Liver (tissue), 9 donors: ENCODE measurements around the gene DERL2. TPM values are rescaled to one million over a fixed set of nuclear protein-coding genes. Genes with fewer than 3 reads are reported as not detected.

Experiments
- DNase-seq: peaks from one replicate; pipeline ENCODE4 v3.0.0-alpha.2; 2017; ENCODE audit warnings: low spot score
- H3K27ac ChIP-seq, 2 donors: one replicate each; pipeline ENCODE4 v1.7.0; 2013; ENCODE audit warnings: inconsistent platforms in 2 of 2, low read length in 2 of 2, control low read depth in 1 of 2, low read depth in 1 of 2, mild to moderate bottlenecking in 1 of 2
- H3K27me3 ChIP-seq, 4 donors: one replicate each; pipeline versions ENCODE4 v1.6.1 to v1.7.0; 2013; ENCODE audit warnings: low read length in 3 of 4, inconsistent platforms in 1 of 4, mild to moderate bottlenecking in 1 of 4, moderate library complexity in 1 of 4; ENCODE audit not compliant: control insufficient read depth in 4 of 4, insufficient read depth in 4 of 4
- H3K36me3 ChIP-seq, 4 donors: one replicate each; pipeline versions ENCODE4 v1.6.1 to v1.7.0; 2013; ENCODE audit warnings: low read length in 3 of 4, mild to moderate bottlenecking in 3 of 4, low read depth in 1 of 4, moderate library complexity in 1 of 4; ENCODE audit not compliant: control insufficient read depth in 4 of 4, insufficient read depth in 3 of 4
- H3K4me1 ChIP-seq, 4 donors: one replicate each; pipeline versions ENCODE4 v1.6.1 to v1.7.0; 2013; ENCODE audit warnings: low read length in 3 of 4, mild to moderate bottlenecking in 3 of 4, moderate library complexity in 1 of 4; ENCODE audit not compliant: control insufficient read depth in 4 of 4, insufficient read depth in 4 of 4
- H3K4me3 ChIP-seq, 3 donors: one replicate each; pipeline versions ENCODE4 v1.6.1 to v1.7.0; 2013; ENCODE audit warnings: low read length in 3 of 3, control low read depth in 1 of 3, low read depth in 1 of 3, mild to moderate bottlenecking in 1 of 3
- H3K9ac ChIP-seq, 2 donors: one replicate each; pipeline ENCODE4 v1.7.0; 2013; ENCODE audit warnings: low read length in 2 of 2, mild to moderate bottlenecking in 2 of 2, moderate library complexity in 2 of 2, control low read depth in 1 of 2, low read depth in 1 of 2
- H3K9me3 ChIP-seq, 4 donors: one replicate each; pipeline versions ENCODE4 v1.6.1 to v1.7.0; 2013; ENCODE audit warnings: low read length in 3 of 4; ENCODE audit not compliant: control insufficient read depth in 4 of 4
- EGR1 ChIP-seq, 2 donors: IDR thresholded peaks; 2 replicates each; pipeline ENCODE4 v1.6.1; 2016 to 2018; ENCODE audit warnings: antibody characterized with exemption in 2 of 2, low read depth in 2 of 2
- FOXA1 ChIP-seq: IDR thresholded peaks from 2 replicates; pipeline ENCODE4 v1.6.1; 2016; ENCODE audit warnings: antibody characterized with exemption
- FOXA2 ChIP-seq: IDR thresholded peaks from 2 replicates; pipeline ENCODE4 v1.6.1; 2016; ENCODE audit warnings: antibody characterized with exemption
- GABPA ChIP-seq, 2 donors: IDR thresholded peaks in 1 of 2; conservative IDR thresholded peaks in 1 of 2; 2 replicates each; pipeline ENCODE4 v1.6.1; 2016; ENCODE audit warnings: antibody characterized with exemption in 2 of 2, mild to moderate bottlenecking in 1 of 2, moderate library complexity in 1 of 2
- HNF4A ChIP-seq, 2 donors: conservative IDR thresholded peaks; 2 replicates each; pipeline ENCODE4 v1.6.1; 2016; ENCODE audit warnings: antibody characterized with exemption in 2 of 2, mild to moderate bottlenecking in 2 of 2
- HNF4G ChIP-seq: IDR thresholded peaks from 2 replicates; pipeline ENCODE4 v1.6.1; 2016; ENCODE audit warnings: antibody characterized with exemption
- JUND ChIP-seq, 2 donors: IDR thresholded peaks; 2 replicates each; pipeline ENCODE4 v1.6.1; 2016; ENCODE audit warnings: antibody characterized with exemption in 2 of 2
- NR2F2 ChIP-seq: IDR thresholded peaks from 2 replicates; pipeline ENCODE4 v1.6.1; 2016; ENCODE audit warnings: antibody characterized with exemption
- RAD21 ChIP-seq, 2 donors: IDR thresholded peaks; 2 replicates each; pipeline ENCODE4 v1.6.1; 2016; ENCODE audit warnings: antibody characterized with exemption in 2 of 2, mild to moderate bottlenecking in 2 of 2
- RXRA ChIP-seq, 2 donors: IDR thresholded peaks; 2 replicates each; pipeline ENCODE4 v1.6.1; 2017 to 2018; ENCODE audit warnings: antibody characterized with exemption in 2 of 2, mild to moderate bottlenecking in 1 of 2
- SP1 ChIP-seq: IDR thresholded peaks from 2 replicates; pipeline ENCODE4 v1.6.1; 2018; ENCODE audit warnings: antibody characterized with exemption, mild to moderate bottlenecking
- TAF1 ChIP-seq: conservative IDR thresholded peaks from 2 replicates; pipeline ENCODE4 v1.6.1; 2016; ENCODE audit warnings: antibody characterized with exemption, mild to moderate bottlenecking
- YY1 ChIP-seq: IDR thresholded peaks from 2 replicates; pipeline ENCODE4 v1.6.1; 2016; ENCODE audit warnings: antibody characterized with exemption, mild to moderate bottlenecking
- WGBS: extraction: QIAGEN DNeasy Blood & Tissue Kit; methylation state at CpG from one replicate; pipeline ENCODE4 v1.1.7; 2013; 5-methylcytosine and 5-hydroxymethylcytosine counted together
- polyA plus RNA-seq, 2 donors: library from polyadenylated mRNA; stranded (reverse) in 1 of 2; unstranded in 1 of 2; fragments of 200-250 nt in 1 of 2; fragments of >200 nt in 1 of 2; fragmentation: Nextera tagmentation in 1 of 2; extraction: Ambion mirVana in 1 of 2; gene quantifications; one replicate each; pipeline versions ENCODE4 v1.2.1 to v1.2.3, GENCODE V29; 2013 to 2015
- total RNA-seq, 2 donors: library from RNA; depleted of rRNA; stranded (reverse); fragments of >200 nt; gene quantifications; one replicate each; pipeline ENCODE4 v1.2.3, GENCODE V29; 2014
- TF ChIP-seq, protein P1 (sequence below): IDR thresholded peaks from 2 replicates; pipeline ENCODE4 v1.6.1; 2016; ENCODE audit warnings: antibody characterized with exemption
- TF ChIP-seq, protein P2 (sequence below): IDR thresholded peaks from 2 replicates; pipeline ENCODE4 v1.6.1; 2016; ENCODE audit warnings: antibody characterized with exemption
- TF ChIP-seq, protein P3 (sequence below): IDR thresholded peaks from 2 replicates; pipeline ENCODE4 v1.6.1; 2016; ENCODE audit warnings: antibody characterized with exemption, mild to moderate bottlenecking
- TF ChIP-seq, protein P4 (sequence below): IDR thresholded peaks from 2 replicates; pipeline ENCODE4 v1.6.1; 2016; ENCODE audit warnings: antibody characterized with exemption
- TF ChIP-seq, protein P5 (sequence below): fragments of 150-350 bp; IDR thresholded peaks from 2 replicates; pipeline ENCODE4 v1.5.1; 2017; ENCODE audit warnings: improper control_type of control experiment, low read depth, low read length; ENCODE audit not compliant: missing input control
- donor health status: healthy.
- donor health status: healthy.
- donor health status: healthy.
- donor health status: healthy.
- donor health status: healthy.

DERL2 gene
- total and polyA plus RNA-seq, 4 donors: 35.8 to 75.3 (median 45.9) TPM

DNA sequence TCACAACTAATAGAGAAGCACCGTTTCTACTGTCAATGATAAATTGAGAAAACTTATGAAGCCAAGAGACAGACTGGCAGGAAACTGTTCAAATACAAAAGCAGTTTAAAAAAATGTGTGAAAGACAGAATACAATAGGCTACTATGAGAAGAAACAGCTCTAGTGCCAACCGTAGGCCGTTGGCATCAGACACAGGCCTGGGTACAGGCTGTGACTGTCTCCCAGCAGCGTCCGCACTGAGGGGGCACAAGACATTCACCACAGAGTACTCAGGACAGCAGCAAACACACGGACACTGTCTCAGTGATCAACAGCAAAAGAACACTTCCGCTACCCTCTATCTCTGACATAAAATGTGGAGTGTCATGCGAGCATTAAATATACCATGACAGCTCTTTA is 39.2 kb downstream of the DERL2 start:
- Histone ChIP-seq H3K27ac (no peak overlapping the region), H3K4me3 (no peak overlapping the region), H3K36me3 (peaks cover 10 to 70% (median 45%) of the 10 kb centered on the region in 4 donors), H3K4me1 (no peaks in the 10 kb centered on the region), H3K9me3 (no peaks in the 10 kb centered on the region), H3K9ac (no peak overlapping the region), H3K27me3 (no peaks in the 10 kb centered on the region)
- TF ChIP-seq HNF4G (no peak), TAF1 (no peak), GABPA (IDR thresholded peaks at IDR 0.05 in 1 of 2, conservative IDR thresholded peaks at IDR 0.05 in 1 of 2) (no peak), SP1 (no peak), EGR1 (IDR thresholded peaks at IDR 0.05; ENCODE audit: low read depth in 2 of 2) (no peak), HNF4A (conservative IDR thresholded peaks at IDR 0.05) (no peak), RXRA (IDR thresholded peaks at IDR 0.05) (no peak), RAD21 (IDR thresholded peaks at IDR 0.05) (no peak), FOXA2 (no peak), YY1 (no peak), NR2F2 (no peak), JUND (IDR thresholded peaks at IDR 0.05) (no peak), FOXA1 (no peak)
- TF ChIP-seq, protein P1, sequence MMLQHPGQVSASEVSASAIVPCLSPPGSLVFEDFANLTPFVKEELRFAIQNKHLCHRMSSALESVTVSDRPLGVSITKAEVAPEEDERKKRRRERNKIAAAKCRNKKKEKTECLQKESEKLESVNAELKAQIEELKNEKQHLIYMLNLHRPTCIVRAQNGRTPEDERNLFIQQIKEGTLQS: no peak
- TF ChIP-seq, protein P2, sequence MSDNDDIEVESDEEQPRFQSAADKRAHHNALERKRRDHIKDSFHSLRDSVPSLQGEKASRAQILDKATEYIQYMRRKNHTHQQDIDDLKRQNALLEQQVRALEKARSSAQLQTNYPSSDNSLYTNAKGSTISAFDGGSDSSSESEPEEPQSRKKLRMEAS: no peak
- TF ChIP-seq, protein P3, sequence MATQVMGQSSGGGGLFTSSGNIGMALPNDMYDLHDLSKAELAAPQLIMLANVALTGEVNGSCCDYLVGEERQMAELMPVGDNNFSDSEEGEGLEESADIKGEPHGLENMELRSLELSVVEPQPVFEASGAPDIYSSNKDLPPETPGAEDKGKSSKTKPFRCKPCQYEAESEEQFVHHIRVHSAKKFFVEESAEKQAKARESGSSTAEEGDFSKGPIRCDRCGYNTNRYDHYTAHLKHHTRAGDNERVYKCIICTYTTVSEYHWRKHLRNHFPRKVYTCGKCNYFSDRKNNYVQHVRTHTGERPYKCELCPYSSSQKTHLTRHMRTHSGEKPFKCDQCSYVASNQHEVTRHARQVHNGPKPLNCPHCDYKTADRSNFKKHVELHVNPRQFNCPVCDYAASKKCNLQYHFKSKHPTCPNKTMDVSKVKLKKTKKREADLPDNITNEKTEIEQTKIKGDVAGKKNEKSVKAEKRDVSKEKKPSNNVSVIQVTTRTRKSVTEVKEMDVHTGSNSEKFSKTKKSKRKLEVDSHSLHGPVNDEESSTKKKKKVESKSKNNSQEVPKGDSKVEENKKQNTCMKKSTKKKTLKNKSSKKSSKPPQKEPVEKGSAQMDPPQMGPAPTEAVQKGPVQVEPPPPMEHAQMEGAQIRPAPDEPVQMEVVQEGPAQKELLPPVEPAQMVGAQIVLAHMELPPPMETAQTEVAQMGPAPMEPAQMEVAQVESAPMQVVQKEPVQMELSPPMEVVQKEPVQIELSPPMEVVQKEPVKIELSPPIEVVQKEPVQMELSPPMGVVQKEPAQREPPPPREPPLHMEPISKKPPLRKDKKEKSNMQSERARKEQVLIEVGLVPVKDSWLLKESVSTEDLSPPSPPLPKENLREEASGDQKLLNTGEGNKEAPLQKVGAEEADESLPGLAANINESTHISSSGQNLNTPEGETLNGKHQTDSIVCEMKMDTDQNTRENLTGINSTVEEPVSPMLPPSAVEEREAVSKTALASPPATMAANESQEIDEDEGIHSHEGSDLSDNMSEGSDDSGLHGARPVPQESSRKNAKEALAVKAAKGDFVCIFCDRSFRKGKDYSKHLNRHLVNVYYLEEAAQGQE: no peak
- TF ChIP-seq, protein P4, sequence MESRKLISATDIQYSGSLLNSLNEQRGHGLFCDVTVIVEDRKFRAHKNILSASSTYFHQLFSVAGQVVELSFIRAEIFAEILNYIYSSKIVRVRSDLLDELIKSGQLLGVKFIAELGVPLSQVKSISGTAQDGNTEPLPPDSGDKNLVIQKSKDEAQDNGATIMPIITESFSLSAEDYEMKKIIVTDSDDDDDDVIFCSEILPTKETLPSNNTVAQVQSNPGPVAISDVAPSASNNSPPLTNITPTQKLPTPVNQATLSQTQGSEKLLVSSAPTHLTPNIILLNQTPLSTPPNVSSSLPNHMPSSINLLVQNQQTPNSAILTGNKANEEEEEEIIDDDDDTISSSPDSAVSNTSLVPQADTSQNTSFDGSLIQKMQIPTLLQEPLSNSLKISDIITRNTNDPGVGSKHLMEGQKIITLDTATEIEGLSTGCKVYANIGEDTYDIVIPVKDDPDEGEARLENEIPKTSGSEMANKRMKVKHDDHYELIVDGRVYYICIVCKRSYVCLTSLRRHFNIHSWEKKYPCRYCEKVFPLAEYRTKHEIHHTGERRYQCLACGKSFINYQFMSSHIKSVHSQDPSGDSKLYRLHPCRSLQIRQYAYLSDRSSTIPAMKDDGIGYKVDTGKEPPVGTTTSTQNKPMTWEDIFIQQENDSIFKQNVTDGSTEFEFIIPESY: no peak
- TF ChIP-seq, protein P5, sequence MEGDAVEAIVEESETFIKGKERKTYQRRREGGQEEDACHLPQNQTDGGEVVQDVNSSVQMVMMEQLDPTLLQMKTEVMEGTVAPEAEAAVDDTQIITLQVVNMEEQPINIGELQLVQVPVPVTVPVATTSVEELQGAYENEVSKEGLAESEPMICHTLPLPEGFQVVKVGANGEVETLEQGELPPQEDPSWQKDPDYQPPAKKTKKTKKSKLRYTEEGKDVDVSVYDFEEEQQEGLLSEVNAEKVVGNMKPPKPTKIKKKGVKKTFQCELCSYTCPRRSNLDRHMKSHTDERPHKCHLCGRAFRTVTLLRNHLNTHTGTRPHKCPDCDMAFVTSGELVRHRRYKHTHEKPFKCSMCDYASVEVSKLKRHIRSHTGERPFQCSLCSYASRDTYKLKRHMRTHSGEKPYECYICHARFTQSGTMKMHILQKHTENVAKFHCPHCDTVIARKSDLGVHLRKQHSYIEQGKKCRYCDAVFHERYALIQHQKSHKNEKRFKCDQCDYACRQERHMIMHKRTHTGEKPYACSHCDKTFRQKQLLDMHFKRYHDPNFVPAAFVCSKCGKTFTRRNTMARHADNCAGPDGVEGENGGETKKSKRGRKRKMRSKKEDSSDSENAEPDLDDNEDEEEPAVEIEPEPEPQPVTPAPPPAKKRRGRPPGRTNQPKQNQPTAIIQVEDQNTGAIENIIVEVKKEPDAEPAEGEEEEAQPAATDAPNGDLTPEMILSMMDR: no peak
- no peak for DNase-seq
- WGBS: 94% methylated on average over 8 of the region's 8 CpGs
